Right lobe of liver (tissue), 6 donors: ENCODE results near the gene FGGY. TPM values are rescaled to one million over a fixed set of nuclear protein-coding genes. Genes with fewer than 3 reads are reported as not detected.
A peak's percentile ranks its signal among the peaks of the same experiment; 100 is the strongest.

Experiments
- ATAC-seq, 4 donors: fragments of 200-7000 bp; cut with Tn5 transposase; one replicate each; pipeline ENCODE4 v1.9.1; 2020; ENCODE audit warnings: mild to moderate bottlenecking in 4 of 4, moderate library complexity in 4 of 4
- DNase-seq, 3 donors: peaks; one replicate each; pipeline ENCODE4 v3.0.0-alpha.2; 2020
- H3K27ac ChIP-seq, 3 donors: fragments of 200-600 bp; one replicate each; pipeline ENCODE4 v1.8.0; 2022
- H3K27me3 ChIP-seq, 2 donors: fragments of 200-600 bp; one replicate each; pipeline ENCODE4 v1.8.0; 2022
- H3K36me3 ChIP-seq, 4 donors: fragments of 200-600 bp; sonication (generic) in 1 of 4; one replicate each; pipeline versions ENCODE4 v1.5.1 to v1.8.0; 2017 to 2022; ENCODE audit warnings: control low read depth in 1 of 4
- H3K4me1 ChIP-seq, 4 donors: fragments of 200-600 bp; sonication (generic) in 1 of 4; one replicate each; pipeline versions ENCODE4 v1.5.1 to v1.8.0; 2017 to 2022; ENCODE audit warnings: control low read depth in 1 of 4
- H3K4me3 ChIP-seq, 3 donors: fragments of 200-600 bp; one replicate each; pipeline ENCODE4 v1.8.0; 2022
- H3K9me3 ChIP-seq, 4 donors: fragments of 200-600 bp; sonication (generic) in 1 of 4; one replicate each; pipeline versions ENCODE4 v1.5.1 to v1.8.0; 2017 to 2022; ENCODE audit warnings: control low read depth in 1 of 4
- CTCF ChIP-seq, 4 donors: fragments of 200-600 bp in 3 of 4; fragments of 450-650 bp in 1 of 4; IDR thresholded peaks; one replicate each; pipeline versions ENCODE4 v1.5.1 to v1.8.0; 2016 to 2022; ENCODE audit warnings: antibody characterized with exemption in 4 of 4, mild to moderate bottlenecking in 2 of 4
- POLR2A ChIP-seq: fragments of 450-650 bp; IDR thresholded peaks from one replicate; pipeline ENCODE4 v1.6.1; 2017; ENCODE audit warnings: antibody characterized with exemption, mild to moderate bottlenecking
- WGBS: methylation state at CpG from one replicate; pipeline ENCODE4 v1.1.6; 2018; ENCODE audit warnings: low coverage, low lambda C conversion rate; ENCODE audit not compliant: insufficient coverage; ENCODE audit errors: missing lambda C conversion rate; 5-methylcytosine and 5-hydroxymethylcytosine counted together
- intact Hi-C, 2 donors: fragments of 100-400 bp; cut with DNase I; formaldehyde crosslinking; loops; one replicate each; pipeline versions ENCODE4 v1.11.2 to v1.14.1; 2022
- total RNA-seq, 6 experiments: library from RNA; depleted of rRNA in 2 of 6; stranded (reverse); fragments of >200 nt in 2 of 6; fragmentation: NEBNext Ultra II Directional in 3 of 6; extraction: Animal tissue kit (Norgen Biotek cat#: 25700) in 3 of 6; gene quantifications; one replicate each; pipeline versions ENCODE4 v1.1.0 to v1.2.4, GENCODE V29; 2016 to 2023
- donor health status: DM: no; HTN: yes; CAD: no.
- donor health status: DM: no; HTN: no; CAD: no.
- donor health status: DM: no; HTN: no; CAD: no.
- donor health status: DM: no; HTN: yes; CAD: no.
- donor health status: DM: no; HTN: yes; CAD: no.

The FGGY gene
- total RNA-seq, 6 experiments from 2014 or later: 45.5 to 84.2 (median 58.7) TPM

GRCh38 chr1:59302871-59303270, 6.0 kb downstream of the FGGY start:
- H3K27ac ChIP-seq: no peak overlapping the region
- TF ChIP-seq CTCF (IDR thresholded peaks at IDR 0.05): no peak
- no peak for TF ChIP-seq POLR2A
- no peaks in the 10 kb centered on the region for H3K9me3 ChIP-seq
- H3K4me3 ChIP-seq: no peak overlapping the region
- 95% methylated on average over 2 of the region's 2 CpGs for WGBS
- DNase-seq (no peak), ATAC-seq (no peak)
- peaks cover 0 to 21% (median 7%) of the 10 kb centered on the region in 4 donors for H3K4me1 ChIP-seq
- H3K27me3 ChIP-seq: no peaks in the 10 kb centered on the region
- intact Hi-C loops: no loop called here
- no peaks in the 10 kb centered on the region for H3K36me3 ChIP-seq

- no peak for ATAC-seq
- Histone ChIP-seq H3K4me1 (peaks cover 0 to 18% (median 4%) of the 10 kb centered on the region in 4 donors), H3K27me3 (no peaks in the 10 kb centered on the region), H3K4me3 (no peak overlapping the region), H3K9me3 (no peaks in the 10 kb centered on the region), H3K36me3 (no peaks in the 10 kb centered on the region), H3K27ac (no peak overlapping the region)
- intact Hi-C loops: no loop called here
- no peak for DNase-seq
- no peak for TF ChIP-seq CTCF (IDR thresholded peaks at IDR 0.05)
- no peak for TF ChIP-seq POLR2A
Measured at GRCh38 chr1:59305188-59305587, 8.3 kb downstream of the FGGY start.

- Histone ChIP-seq H3K36me3 (no peaks in the 10 kb centered on the region), H3K27ac (peak overlapping the region in 1 of 3 donors; percentile 74), H3K27me3 (no peaks in the 10 kb centered on the region), H3K4me1 (peaks cover 0 to 25% (median 4%) of the 10 kb centered on the region in 4 donors), H3K9me3 (no peaks in the 10 kb centered on the region), H3K4me3 (no peak overlapping the region)
- no peak for ATAC-seq
- DNase-seq: no peak
- intact Hi-C loops: no loop called here
- TF ChIP-seq POLR2A: no peak
- no peak for TF ChIP-seq CTCF (IDR thresholded peaks at IDR 0.05)
Measured at GRCh38 chr1:59307591-59307990, 10.7 kb downstream of the FGGY start.

- TF ChIP-seq POLR2A: no peak
- no peak for TF ChIP-seq CTCF (IDR thresholded peaks at IDR 0.05)
- Histone ChIP-seq H3K27me3 (no peaks in the 10 kb centered on the region), H3K9me3 (no peaks in the 10 kb centered on the region), H3K27ac (peak overlapping the region; percentile 49 to 78 (median 74)), H3K4me3 (no peak overlapping the region), H3K4me1 (peaks cover 0 to 29% (median 4%) of the 10 kb centered on the region in 4 donors), H3K36me3 (no peaks in the 10 kb centered on the region)
- DNase-seq: no peak
- intact Hi-C loops: no loop called here
- no peak for ATAC-seq
Measured at GRCh38 chr1:59308839-59309238, 11.9 kb downstream of the FGGY start.

GRCh38 chr1:59309392-59309791, 12.5 kb downstream of the FGGY start:
- no peaks in the 10 kb centered on the region for H3K36me3 ChIP-seq
- intact Hi-C loops: no loop called here
- DNase-seq (no peak), ATAC-seq (peak; percentile 56 to 86 (median 79))
- H3K27me3 ChIP-seq: no peaks in the 10 kb centered on the region
- no peaks in the 10 kb centered on the region for H3K9me3 ChIP-seq
- peak overlapping the region; percentile 49 to 78 (median 74) for H3K27ac ChIP-seq
- TF ChIP-seq POLR2A (no peak), CTCF (IDR thresholded peaks at IDR 0.05) (no peak)
- 37% methylated on average over 5 of the region's 5 CpGs for WGBS
- peaks cover 0 to 32% (median 4%) of the 10 kb centered on the region in 4 donors for H3K4me1 ChIP-seq
- H3K4me3 ChIP-seq: peak overlapping the region in 2 of 3 donors; percentile 35 to 49
